Parathyroid adenoma (tissue), 2 donors: ENCODE data around the gene FAM53B.

ENCODE experiments used
- H2AFZ ChIP-seq: fragments of 300-600 bp; sonication (generic); one replicate; pipeline ENCODE4 v1.7.0; 2017; ENCODE audit warnings: antibody characterized with exemption, mild to moderate bottlenecking
- H3K27ac ChIP-seq: fragments of 300-600 bp; sonication (generic); one replicate; pipeline ENCODE4 v1.7.0; 2017
- H3K27me3 ChIP-seq: fragments of 300-600 bp; sonication (generic); one replicate; pipeline ENCODE4 v1.7.0; 2017; ENCODE audit warnings: low read length; ENCODE audit not compliant: control insufficient read depth, insufficient read depth
- H3K36me3 ChIP-seq: fragments of 300-600 bp; sonication (generic); one replicate; pipeline ENCODE4 v1.7.0; 2017; ENCODE audit warnings: low read length; ENCODE audit not compliant: control insufficient read depth, insufficient read depth
- H3K4me1 ChIP-seq: fragments of 300-600 bp; sonication (generic); one replicate; pipeline ENCODE4 v1.7.0; 2017; ENCODE audit warnings: control low read depth
- H3K4me2 ChIP-seq: fragments of 300-600 bp; sonication (generic); one replicate; pipeline ENCODE4 v1.7.0; 2017; ENCODE audit warnings: low read length
- H3K4me3 ChIP-seq: fragments of 300-600 bp; sonication (generic); one replicate; pipeline ENCODE4 v1.7.0; 2017; ENCODE audit warnings: low read depth, low read length
- H3K79me2 ChIP-seq: fragments of 300-600 bp; sonication (generic); one replicate; pipeline ENCODE4 v1.7.0; 2017; ENCODE audit warnings: control low read depth
- H3K9ac ChIP-seq: fragments of 300-600 bp; sonication (generic); one replicate; pipeline ENCODE4 v1.7.0; 2017; ENCODE audit warnings: mild to moderate bottlenecking
- H3K9me3 ChIP-seq: fragments of 300-600 bp; sonication (generic); one replicate; pipeline ENCODE4 v1.7.0; 2017; ENCODE audit warnings: low read length; ENCODE audit not compliant: control insufficient read depth
- CTCF ChIP-seq: fragments of 300-600 bp; sonication (generic); IDR thresholded peaks from one replicate; pipeline ENCODE4 v1.7.0; 2017; ENCODE audit warnings: antibody characterized with exemption, mild to moderate bottlenecking
- donor health status: primary hyperparathyroidism.

FAM53B gene

GRCh38 chr10:124596116-124596785 lies 147.9 kb downstream of the FAM53B start:
- H3K79me2 ChIP-seq: no peaks in the 10 kb centered on the region
- H3K9me3 ChIP-seq: no peaks in the 10 kb centered on the region
- H3K9ac ChIP-seq: no peak overlapping the region
- no peak for TF ChIP-seq CTCF
- no peaks in the 10 kb centered on the region for H3K4me1 ChIP-seq
- no peaks in the 10 kb centered on the region for H3K27me3 ChIP-seq
- no peak overlapping the region for H3K27ac ChIP-seq
- no peak overlapping the region for H2AFZ ChIP-seq
- no peak overlapping the region for H3K4me3 ChIP-seq
- no peak overlapping the region for H3K4me2 ChIP-seq
- no peaks in the 10 kb centered on the region for H3K36me3 ChIP-seq

- Histone ChIP-seq H3K4me3 (no peak overlapping the region), H3K4me1 (no peaks in the 10 kb centered on the region), H3K9me3 (no peaks in the 10 kb centered on the region), H3K27me3 (no peaks in the 10 kb centered on the region), H3K36me3 (no peaks in the 10 kb centered on the region), H2AFZ (no peak overlapping the region), H3K79me2 (no peaks in the 10 kb centered on the region), H3K27ac (no peak overlapping the region), H3K9ac (no peak overlapping the region), H3K4me2 (no peak overlapping the region)
- no peak for TF ChIP-seq CTCF
Observed at GRCh38 chr10:124595143-124595883, 148.9 kb downstream of the FAM53B start.

- Histone ChIP-seq H3K4me1 (peaks cover 4% of the 10 kb centered on the region), H3K4me3 (no peak overlapping the region), H3K9me3 (no peaks in the 10 kb centered on the region), H3K27me3 (no peaks in the 10 kb centered on the region), H3K27ac (no peak overlapping the region), H2AFZ (no peak overlapping the region), H3K36me3 (no peaks in the 10 kb centered on the region), H3K9ac (no peak overlapping the region), H3K4me2 (no peak overlapping the region), H3K79me2 (no peaks in the 10 kb centered on the region)
- no peak for TF ChIP-seq CTCF
Observed at GRCh38 chr10:124594240-124594639, 149.9 kb downstream of the FAM53B start.

- Histone ChIP-seq H3K9me3 (no peaks in the 10 kb centered on the region), H2AFZ (no peak overlapping the region), H3K79me2 (no peaks in the 10 kb centered on the region), H3K4me2 (no peak overlapping the region), H3K36me3 (no peaks in the 10 kb centered on the region), H3K27ac (no peak overlapping the region), H3K9ac (no peak overlapping the region), H3K27me3 (no peaks in the 10 kb centered on the region), H3K4me3 (no peak overlapping the region), H3K4me1 (peaks cover 10% of the 10 kb centered on the region)
- no peak for TF ChIP-seq CTCF
Observed at GRCh38 chr10:124593431-124593985, 150.7 kb downstream of the FAM53B start.
